ENCODE measurements around the gene LEUTX.
A peak's percentile ranks its signal among the peaks of the same experiment; 100 is the strongest.

LEUTX gene

DNA sequence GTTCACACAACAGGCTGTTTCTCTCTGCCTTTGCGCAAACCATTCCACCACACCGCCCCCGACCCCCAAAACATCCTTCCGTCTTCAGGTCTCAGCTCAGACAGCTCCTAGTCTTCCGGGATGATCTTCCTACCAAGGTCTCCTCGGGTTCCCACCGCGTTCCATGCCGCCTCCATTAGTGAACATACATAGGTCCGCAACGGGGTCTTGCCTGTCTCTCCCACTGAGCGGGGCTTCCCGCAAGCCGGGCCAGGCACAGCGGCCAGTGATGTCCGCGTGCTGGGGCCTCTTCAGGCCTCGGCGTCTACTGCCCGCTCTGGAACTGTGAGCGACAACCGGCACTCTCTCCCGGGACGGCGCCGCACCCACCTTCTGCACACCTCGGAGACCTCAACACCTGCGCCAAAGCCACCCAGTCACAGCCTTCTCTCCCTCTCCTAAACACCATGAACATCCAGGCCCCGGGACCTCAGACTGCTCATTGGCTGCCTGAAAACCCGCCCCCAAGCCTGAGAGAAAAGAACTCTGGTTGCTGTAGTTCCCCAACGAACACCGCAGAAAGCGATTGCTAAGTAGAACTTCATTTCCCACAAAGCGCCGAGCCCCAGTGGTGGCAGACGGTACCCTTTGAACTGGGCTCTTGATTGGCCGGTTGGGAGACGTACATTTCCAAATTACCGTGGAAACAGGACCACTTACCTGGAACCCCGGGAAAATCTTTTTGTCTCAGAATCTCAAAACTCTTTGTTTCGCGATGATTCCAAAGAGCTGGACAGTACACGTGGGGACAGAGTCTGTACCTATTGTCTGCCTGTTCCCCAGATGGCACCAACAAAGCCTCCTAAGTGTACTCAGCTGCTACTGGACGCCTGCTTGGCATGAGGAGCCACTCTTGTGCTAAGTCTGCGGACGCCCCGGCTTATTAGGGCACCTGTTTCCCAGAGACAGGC lies 45.8 kb downstream of the LEUTX start:
- Histone ChIP-seq H3K36me3 (peaks cover 24% of the 10 kb centered on the region), H3K4me1 (peaks cover 4% of the 10 kb centered on the region; the same call in 1 of the 2 replicates), H3K4me3 (ENCODE audit: low read depth, low read length) (peak overlapping the region; percentile 83), H3K27me3 (no peaks in the 10 kb centered on the region), H3K9me3 (no peaks in the 10 kb centered on the region)
- TF ChIP-seq, protein P1, sequence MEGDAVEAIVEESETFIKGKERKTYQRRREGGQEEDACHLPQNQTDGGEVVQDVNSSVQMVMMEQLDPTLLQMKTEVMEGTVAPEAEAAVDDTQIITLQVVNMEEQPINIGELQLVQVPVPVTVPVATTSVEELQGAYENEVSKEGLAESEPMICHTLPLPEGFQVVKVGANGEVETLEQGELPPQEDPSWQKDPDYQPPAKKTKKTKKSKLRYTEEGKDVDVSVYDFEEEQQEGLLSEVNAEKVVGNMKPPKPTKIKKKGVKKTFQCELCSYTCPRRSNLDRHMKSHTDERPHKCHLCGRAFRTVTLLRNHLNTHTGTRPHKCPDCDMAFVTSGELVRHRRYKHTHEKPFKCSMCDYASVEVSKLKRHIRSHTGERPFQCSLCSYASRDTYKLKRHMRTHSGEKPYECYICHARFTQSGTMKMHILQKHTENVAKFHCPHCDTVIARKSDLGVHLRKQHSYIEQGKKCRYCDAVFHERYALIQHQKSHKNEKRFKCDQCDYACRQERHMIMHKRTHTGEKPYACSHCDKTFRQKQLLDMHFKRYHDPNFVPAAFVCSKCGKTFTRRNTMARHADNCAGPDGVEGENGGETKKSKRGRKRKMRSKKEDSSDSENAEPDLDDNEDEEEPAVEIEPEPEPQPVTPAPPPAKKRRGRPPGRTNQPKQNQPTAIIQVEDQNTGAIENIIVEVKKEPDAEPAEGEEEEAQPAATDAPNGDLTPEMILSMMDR (IDR thresholded peaks at IDR 0.05; ENCODE audit: low read depth, low read length), result no peak
- peak; percentile 89 for DNase-seq

DNA sequence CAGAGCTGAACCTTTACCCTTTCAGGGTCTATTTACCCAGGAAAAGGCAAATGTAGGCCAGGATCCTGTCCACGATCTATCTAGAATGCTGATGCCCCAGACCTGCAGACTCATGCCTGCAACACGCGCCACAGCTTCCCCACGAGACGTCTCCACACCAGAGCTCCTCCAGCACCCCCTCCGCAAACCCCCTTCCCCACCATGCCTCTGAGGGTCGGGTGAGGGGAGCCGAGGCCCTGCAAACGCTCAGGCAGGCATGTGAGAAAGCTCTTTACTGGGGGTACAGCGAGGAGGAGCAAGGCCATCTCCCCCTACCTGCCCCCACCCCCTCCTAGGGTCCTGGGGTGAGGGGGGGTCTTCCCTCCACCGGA lies 46.4 kb downstream of the LEUTX start:
- no peaks in the 10 kb centered on the region for H3K9me3 ChIP-seq
- H3K4me3 ChIP-seq (ENCODE audit: low read depth, low read length), result peak overlapping the region; percentile 83; the same call in 1 of the 2 replicates
- H3K36me3 ChIP-seq, result peaks cover 31% of the 10 kb centered on the region
- DNase-seq, result no peak
- TF ChIP-seq, protein P1 (IDR thresholded peaks at IDR 0.05; ENCODE audit: low read depth, low read length), result no peak
- peaks cover 4% of the 10 kb centered on the region; the same call in 1 of the 2 replicates for H3K4me1 ChIP-seq
- no peaks in the 10 kb centered on the region for H3K27me3 ChIP-seq

DNA sequence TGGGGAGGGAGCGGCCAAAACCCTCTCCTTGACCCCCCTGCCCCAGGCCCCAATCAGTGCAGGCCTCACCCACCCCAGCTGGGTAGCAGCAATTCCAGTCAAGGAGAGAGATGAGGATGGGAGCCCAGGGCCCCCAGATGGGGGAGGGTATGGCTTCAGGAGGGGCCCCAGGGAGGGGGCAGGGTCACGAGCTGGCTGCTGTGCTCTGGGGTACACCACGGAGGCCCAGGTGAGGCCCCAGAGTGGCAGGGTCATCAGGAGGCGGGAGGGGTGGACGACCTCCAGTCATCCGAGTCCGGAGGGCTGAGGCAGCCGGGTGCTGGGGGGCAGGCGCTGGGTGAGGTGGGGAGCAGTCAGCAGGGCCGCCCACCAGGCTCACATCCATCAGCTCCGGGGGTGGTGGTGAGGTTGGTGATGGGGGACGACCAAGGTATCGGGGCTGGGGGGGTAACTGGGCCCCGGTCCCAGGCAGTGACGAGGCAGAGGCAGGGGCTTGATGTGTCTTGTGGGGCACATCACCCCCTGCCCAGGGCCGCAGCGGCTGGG lies 47.0 kb downstream of the LEUTX start:
- Histone ChIP-seq H3K4me3 (ENCODE audit: low read depth, low read length) (no peak overlapping the region), H3K36me3 (peaks cover 36% of the 10 kb centered on the region), H3K9me3 (no peaks in the 10 kb centered on the region), H3K4me1 (peaks cover 4% of the 10 kb centered on the region; the same call in 1 of the 2 replicates), H3K27me3 (no peaks in the 10 kb centered on the region)
- TF ChIP-seq, protein P1 (IDR thresholded peaks at IDR 0.05; ENCODE audit: low read depth, low read length), result no peak
- no peak for DNase-seq

DNA sequence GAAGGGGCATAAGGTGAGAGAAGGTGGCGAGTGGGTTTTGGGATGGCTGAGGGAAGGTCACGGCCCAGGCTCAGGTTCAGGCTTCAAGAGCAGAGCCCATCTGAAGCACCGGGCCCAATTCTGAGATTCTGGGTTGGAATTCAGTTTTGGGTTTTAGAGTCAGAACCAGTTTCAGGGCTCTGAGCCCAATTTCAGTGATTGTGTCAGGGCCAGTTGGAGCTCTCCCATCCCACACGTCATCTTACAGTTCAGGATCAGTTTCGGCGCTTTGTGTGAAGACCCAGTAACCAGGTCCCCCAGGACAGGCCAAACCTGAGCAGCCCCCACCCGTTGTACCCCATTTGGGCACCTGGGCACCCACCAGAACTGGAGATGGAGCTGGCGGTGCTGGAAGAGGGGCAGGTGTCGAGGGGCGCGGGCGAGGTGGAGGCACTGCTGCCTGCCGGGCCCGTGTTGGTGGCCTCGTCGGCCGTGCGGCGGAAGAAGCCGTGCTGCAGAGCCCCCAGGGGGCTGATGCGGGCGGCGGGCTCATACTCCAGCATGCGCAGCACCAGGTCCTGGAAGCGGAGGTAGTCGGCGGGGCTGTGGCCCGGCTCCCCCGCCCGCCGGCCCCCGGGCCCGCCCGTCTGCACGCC lies 47.8 kb downstream of the LEUTX start:
- Histone ChIP-seq H3K4me1 (peaks cover 4% of the 10 kb centered on the region; the same call in 1 of the 2 replicates), H3K36me3 (peaks cover 43% of the 10 kb centered on the region), H3K9me3 (no peaks in the 10 kb centered on the region), H3K27me3 (no peaks in the 10 kb centered on the region), H3K4me3 (ENCODE audit: low read depth, low read length) (no peak overlapping the region)
- TF ChIP-seq, protein P1 (IDR thresholded peaks at IDR 0.05; ENCODE audit: low read depth, low read length), result no peak
- no peak for DNase-seq

DNA sequence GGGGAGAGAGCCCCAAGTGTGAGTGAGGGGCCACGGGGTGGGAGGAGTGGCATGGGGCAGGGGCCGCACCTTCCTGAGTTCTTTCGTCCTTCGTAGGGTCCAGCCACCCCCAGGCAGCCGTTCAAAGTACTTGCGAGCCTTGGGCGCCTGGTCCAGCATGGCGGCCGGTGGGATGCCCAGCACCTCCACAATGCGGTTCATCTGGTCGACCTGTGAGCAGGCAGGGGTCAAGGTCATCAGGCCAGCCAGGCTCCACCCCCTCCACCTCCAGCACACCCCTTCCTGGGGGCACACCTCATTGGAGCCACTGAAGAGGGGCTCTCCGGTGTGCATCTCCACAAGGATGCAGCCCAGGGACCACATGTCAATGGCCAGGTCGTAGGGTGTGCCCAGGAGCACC lies 48.6 kb downstream of the LEUTX start:
- peaks cover 4% of the 10 kb centered on the region; the same call in 1 of the 2 replicates for H3K4me1 ChIP-seq
- H3K27me3 ChIP-seq, result no peaks in the 10 kb centered on the region
- H3K4me3 ChIP-seq (ENCODE audit: low read depth, low read length), result no peak overlapping the region
- no peak for DNase-seq
- no peaks in the 10 kb centered on the region for H3K9me3 ChIP-seq
- TF ChIP-seq, protein P1 (IDR thresholded peaks at IDR 0.05; ENCODE audit: low read depth, low read length), result no peak
- peaks cover 46% of the 10 kb centered on the region for H3K36me3 ChIP-seq

All from BE2C (cell line).